NCI-H446 (cell line): ENCODE data around the gene B4GALT7.
"Not testable (repeated sequence)": the region's sequence is repeated elsewhere in the genome, so short reads cannot be mapped to it uniquely, and the experiment has no call there.

Experiments used
- DNase-seq, 2 experiments: peaks; one replicate each; lab custom pipeline; 2025; lab: John Stamatoyannopoulos, UW

Gene B4GALT7

DNA sequence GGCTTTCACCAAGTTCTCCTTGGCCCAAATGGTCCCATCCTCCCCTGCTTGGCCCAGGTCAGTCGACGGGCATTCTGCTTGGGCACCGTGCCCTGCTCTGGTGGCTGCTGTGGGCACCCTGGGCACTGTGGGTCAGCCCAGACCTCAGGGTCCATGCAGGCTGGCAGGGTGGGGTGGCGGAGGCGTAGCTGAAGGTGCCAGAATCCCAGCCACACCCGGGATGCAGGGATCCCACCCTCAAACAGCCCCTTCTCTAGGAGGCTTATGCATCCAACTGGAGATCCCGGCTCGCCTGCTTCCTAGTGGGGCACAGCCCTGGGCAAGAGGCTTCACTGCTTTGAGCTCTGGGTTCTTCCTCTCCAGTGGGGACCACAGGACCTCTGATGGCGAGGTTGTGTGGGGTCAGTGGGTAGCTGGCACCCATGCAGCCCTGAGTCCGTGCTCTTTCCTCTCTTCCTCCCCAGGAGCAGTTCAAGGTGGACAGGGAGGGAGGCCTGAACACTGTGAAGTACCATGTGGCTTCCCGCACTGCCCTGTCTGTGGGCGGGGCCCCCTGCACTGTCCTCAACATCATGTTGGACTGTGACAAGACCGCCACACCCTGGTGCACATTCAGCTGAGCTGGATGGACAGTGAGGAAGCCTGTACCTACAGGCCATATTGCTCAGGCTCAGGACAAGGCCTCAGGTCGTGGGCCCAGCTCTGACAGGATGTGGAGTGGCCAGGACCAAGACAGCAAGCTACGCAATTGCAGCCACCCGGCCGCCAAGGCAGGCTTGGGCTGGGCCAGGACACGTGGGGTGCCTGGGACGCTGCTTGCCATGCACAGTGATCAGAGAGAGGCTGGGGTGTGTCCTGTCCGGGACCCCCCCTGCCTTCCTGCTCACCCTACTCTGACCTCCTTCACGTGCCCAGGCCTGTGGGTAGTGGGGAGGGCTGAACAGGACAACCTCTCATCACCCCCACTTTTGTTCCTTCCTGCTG, 9.4 kb downstream of the B4GALT7 start:
- no peak for DNase-seq

DNA sequence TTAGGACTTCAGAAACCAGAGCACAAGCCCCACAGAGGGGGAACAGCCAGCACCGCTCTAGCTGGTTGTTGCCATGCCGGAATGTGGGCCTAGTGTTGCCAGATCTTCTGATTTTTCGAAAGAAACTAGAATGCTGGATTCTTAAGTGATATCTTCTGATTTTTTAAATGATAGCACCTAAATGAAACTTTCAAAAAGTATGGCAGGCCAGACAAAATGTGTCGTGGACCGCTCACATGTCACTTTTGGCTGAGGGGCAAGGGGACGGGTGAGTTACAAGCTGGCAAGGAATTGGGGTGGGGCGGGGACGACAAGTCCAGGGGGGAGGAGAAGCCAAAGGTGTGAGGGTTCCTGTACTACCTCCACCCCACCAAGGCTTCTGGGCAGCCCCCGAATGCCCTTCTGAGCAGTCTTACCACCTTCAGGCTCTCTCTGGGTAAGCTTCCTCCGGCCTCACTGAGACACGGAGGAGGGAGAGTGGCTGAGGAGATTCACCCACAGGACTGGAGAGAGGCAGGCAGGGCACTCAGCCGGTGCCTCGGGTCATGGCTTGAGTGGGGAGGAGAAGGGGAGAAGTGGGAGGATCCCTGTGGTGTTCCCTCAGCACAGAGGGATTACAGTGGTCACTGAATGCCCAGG, 10.3 kb downstream of the B4GALT7 start:
- no peak for DNase-seq

DNA sequence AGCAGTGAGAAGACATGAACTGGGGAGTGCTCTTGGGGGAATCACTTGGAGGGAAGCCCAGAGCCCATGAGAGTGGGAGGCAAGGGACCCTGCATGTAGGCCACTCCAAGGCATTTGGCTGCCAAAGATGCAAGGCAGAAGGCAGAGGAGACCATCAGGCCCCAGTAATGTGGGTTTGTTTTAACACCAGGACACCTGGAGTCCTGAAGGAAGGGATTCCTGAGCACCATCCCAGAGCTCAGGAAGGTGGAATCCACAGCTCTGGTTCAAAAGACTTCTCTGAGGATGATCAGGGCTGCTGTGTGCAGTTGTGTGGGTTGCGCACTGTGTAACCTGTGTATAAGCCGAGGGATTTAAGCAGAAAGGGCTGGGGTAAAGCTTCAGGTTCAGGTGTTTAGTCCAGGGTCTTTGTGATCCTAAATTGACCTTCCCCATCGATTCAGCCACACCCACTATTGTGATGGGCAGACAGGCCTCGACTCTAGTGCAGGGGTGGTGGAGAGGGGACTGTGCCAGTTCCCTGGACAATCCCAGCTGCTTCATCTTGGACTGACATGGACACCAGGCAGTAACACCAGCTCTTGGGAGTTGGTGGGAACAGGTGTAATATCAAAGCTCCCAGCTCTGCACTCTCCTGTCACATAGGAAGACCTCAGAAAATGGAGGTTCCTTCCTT, 11.0 kb downstream of the B4GALT7 start:
- DNase-seq, result no peak

DNA sequence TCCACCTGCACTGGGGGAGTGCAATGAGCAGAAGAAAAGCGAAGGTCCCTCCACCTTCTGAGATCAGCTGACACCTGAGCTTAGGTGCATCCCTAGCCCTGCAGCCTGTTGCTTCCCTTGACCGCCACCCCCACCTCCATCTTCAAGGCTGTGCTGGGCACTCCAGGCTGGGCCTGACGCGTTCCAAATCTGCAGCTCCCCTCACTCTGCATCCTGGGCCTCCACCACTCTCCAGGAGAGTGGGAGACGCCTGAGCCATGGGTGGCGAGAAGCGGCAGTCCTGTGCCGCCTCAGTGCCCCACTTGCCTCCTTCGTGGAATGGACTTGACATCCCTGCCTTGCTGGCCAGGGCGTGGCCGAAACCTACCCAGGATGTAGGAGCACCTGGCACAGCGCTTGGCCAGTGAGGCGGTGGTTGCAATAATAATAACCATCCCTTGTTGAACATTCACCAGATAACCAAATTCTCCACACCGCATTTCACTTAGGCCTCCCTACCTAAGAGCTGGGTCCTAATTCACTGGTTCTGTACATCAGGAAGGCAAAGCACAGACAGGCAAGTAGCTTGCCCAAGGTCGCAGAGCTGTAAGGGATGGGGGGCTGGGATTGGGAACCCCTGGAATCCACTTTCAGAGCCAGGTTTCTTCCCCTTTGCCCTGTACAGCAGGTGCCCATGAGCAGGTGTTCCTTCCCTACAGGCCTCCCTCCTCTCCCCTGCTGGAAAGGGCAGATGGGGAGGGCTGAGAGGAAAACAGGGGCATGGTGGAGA, 11.7 kb downstream of the B4GALT7 start:
- DNase-seq, result no peak

DNA sequence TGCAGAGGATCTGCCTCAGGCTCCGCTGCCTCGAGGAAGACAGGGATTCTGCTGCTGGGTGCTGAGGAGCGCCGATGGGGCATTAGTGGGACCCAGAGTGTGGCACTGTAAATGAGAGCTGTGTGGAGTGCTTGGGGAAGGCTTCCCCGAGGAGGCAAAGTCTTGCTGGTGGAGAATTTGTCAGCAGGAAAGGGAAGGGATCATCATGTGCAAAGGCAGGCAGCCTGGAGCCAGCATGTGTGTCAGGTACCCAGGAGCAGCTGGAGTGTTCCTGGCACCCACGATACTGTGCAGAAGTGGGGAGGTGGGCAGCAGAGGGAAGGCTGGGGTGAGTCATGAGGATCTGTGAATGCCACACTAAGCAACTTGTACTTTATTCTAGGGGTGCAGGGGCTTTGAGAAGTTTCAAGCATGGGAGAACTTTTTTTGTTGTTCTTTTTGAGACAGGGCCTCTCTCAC, 12.3 kb downstream of the B4GALT7 start:
- DNase-seq, result no peak

- no peak for DNase-seq
These were observed 20.6 kb downstream of the B4GALT7 start for GRCh38 chr5:177620560-177620959.

- not testable (repeated sequence) for DNase-seq
These were observed 24.2 kb downstream of the B4GALT7 start for GRCh38 chr5:177624172-177624571.

DNA sequence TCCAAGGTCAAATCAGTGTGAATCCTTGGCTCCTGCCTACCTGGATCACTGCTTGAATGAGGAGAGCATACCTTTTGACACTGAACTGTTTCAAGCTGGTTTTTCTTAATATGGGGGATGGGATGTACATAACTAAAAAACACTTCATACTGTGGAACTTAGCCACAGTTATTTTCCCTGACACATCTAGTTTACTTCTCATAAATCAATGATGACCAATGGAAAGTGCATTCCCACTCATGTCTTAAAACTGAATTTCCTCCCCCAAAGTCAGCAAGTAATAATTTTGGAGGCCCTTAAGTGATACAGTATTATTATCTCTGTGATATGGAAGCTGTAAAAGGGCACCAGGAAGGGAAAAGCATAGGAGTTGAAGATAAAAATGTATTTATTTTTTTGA, 30.3 kb downstream of the B4GALT7 start:
- DNase-seq, result not testable (repeated sequence)

- not testable (repeated sequence) for DNase-seq
These were observed 35.0 kb downstream of the B4GALT7 start for GRCh38 chr5:177634912-177635311.

DNA sequence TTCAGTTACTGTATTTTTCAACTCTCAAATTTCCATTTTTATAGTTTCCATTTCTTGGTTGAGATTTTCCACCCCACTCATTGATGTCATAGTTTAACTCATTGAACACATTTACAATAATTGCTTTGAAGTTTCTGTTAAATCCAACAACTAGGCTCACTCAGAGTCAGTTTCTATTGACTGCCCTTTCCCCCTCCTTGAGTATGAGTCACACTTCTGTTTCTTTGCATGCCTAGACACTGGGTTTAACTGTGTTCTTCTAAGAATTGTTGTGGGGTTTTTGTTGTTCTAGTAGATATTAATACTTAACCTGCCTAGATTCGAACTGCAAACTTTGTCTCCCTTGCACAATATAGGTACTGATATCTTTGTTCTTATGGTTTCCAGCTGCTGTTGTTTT, 45.5 kb downstream of the B4GALT7 start:
- DNase-seq, result not testable (repeated sequence)

GRCh38 chr5:177651235-177651634, 51.3 kb downstream of the B4GALT7 start:
- DNase-seq, result not testable (repeated sequence)

- not testable (repeated sequence) for DNase-seq
These were observed 57.9 kb downstream of the B4GALT7 start for GRCh38 chr5:177657846-177658245.

DNA sequence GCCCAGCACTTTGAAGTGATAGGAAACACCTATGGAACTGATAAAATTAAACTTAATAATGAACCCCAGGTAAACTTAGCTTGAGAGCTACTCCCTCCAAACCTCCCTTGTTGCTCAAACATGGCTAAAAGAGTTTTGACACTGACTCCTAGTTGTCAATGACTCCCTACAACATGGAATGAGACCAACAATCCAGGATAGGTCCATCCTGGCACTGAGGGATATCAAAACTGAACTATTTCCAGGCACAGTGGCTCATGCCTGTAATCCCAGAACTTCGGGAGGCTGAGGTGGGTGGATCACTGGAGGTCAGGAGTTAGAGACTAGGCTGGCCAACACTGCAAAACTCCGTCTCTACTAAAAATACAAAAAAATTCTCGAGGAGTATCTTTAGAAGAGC, 58.6 kb downstream of the B4GALT7 start:
- not testable (repeated sequence) for DNase-seq
